Measurements from ENCODE around the gene XXYLT1.

XXYLT1 gene

GRCh38 chr3:195259475-195260279 lies 11.3 kb downstream of the XXYLT1 start:
- peaks cover 94% of the 10 kb centered on the region for H4K20me1 ChIP-seq
- H3K36me3 ChIP-seq = no peaks in the 10 kb centered on the region
- H3K9me3 ChIP-seq = no peaks in the 10 kb centered on the region
- H3K27ac ChIP-seq = peak overlapping the region; percentile 91
- peak overlapping the region; percentile 76 for H3K4me3 ChIP-seq
- H3K4me1 ChIP-seq = peaks cover 57% of the 10 kb centered on the region
- TF ChIP-seq Cebpa-rat (IDR thresholded peaks at IDR 0.05) = no peak
- H3K27me3 ChIP-seq = no peaks in the 10 kb centered on the region
- H3K9ac ChIP-seq = peak overlapping the region; percentile 72
- H3K4me2 ChIP-seq = peak overlapping the region; percentile 100

GRCh38 chr3:195259154-195259474 lies 11.8 kb downstream of the XXYLT1 start:
- no peaks in the 10 kb centered on the region for H3K9me3 ChIP-seq
- peak overlapping the region; percentile 76 for H3K4me3 ChIP-seq
- H3K4me1 ChIP-seq = peaks cover 61% of the 10 kb centered on the region
- H3K9ac ChIP-seq = peak overlapping the region; percentile 71
- H3K27me3 ChIP-seq = no peaks in the 10 kb centered on the region
- peak overlapping the region; percentile 91 for H3K27ac ChIP-seq
- no peak for TF ChIP-seq Cebpa-rat (IDR thresholded peaks at IDR 0.05)
- H3K36me3 ChIP-seq = no peaks in the 10 kb centered on the region
- peak overlapping the region; percentile 100 for H3K4me2 ChIP-seq
- peaks cover 94% of the 10 kb centered on the region for H4K20me1 ChIP-seq

- H3K27ac ChIP-seq = peak overlapping the region; percentile 91
- peak overlapping the region; percentile 76 for H3K4me3 ChIP-seq
- H3K4me1 ChIP-seq = peaks cover 61% of the 10 kb centered on the region
- H3K4me2 ChIP-seq = peak overlapping the region; percentile 100
- no peaks in the 10 kb centered on the region for H3K9me3 ChIP-seq
- H4K20me1 ChIP-seq = peaks cover 93% of the 10 kb centered on the region
- H3K9ac ChIP-seq = peak overlapping the region; percentile 71
- TF ChIP-seq Cebpa-rat (IDR thresholded peaks at IDR 0.05) = no peak
- no peaks in the 10 kb centered on the region for H3K36me3 ChIP-seq
- no peaks in the 10 kb centered on the region for H3K27me3 ChIP-seq
These were observed 12.4 kb downstream of the XXYLT1 start for GRCh38 chr3:195258449-195259153.

- Histone ChIP-seq H3K27ac (no peak overlapping the region), H3K27me3 (no peaks in the 10 kb centered on the region), H3K4me1 (peaks cover 65% of the 10 kb centered on the region), H3K4me2 (peak overlapping the region; percentile 100), H3K36me3 (no peaks in the 10 kb centered on the region), H3K4me3 (no peak overlapping the region), H4K20me1 (peaks cover 88% of the 10 kb centered on the region), H3K9me3 (no peaks in the 10 kb centered on the region), H3K9ac (no peak overlapping the region)
- TF ChIP-seq Cebpa-rat (IDR thresholded peaks at IDR 0.05) = no peak
These were observed 13.2 kb downstream of the XXYLT1 start for GRCh38 chr3:195257454-195258448.

- Histone ChIP-seq H3K4me1 (peaks cover 69% of the 10 kb centered on the region), H3K36me3 (no peaks in the 10 kb centered on the region), H3K4me2 (peak overlapping the region; percentile 100; the same call in 1 of the 2 replicates), H3K4me3 (no peak overlapping the region), H3K9ac (no peak overlapping the region), H3K27ac (no peak overlapping the region), H3K9me3 (no peaks in the 10 kb centered on the region), H3K27me3 (no peaks in the 10 kb centered on the region), H4K20me1 (peaks cover 86% of the 10 kb centered on the region)
- TF ChIP-seq Cebpa-rat (IDR thresholded peaks at IDR 0.05) = no peak
These were observed 14.1 kb downstream of the XXYLT1 start for GRCh38 chr3:195256639-195257453.

- Histone ChIP-seq H3K36me3 (no peaks in the 10 kb centered on the region), H3K4me1 (peaks cover 73% of the 10 kb centered on the region), H4K20me1 (peaks cover 88% of the 10 kb centered on the region), H3K27me3 (no peaks in the 10 kb centered on the region), H3K4me3 (no peak overlapping the region), H3K9ac (no peak overlapping the region), H3K4me2 (no peak overlapping the region), H3K9me3 (no peaks in the 10 kb centered on the region), H3K27ac (no peak overlapping the region)
- no peak for TF ChIP-seq Cebpa-rat (IDR thresholded peaks at IDR 0.05)
These were observed 15.1 kb downstream of the XXYLT1 start for GRCh38 chr3:195255571-195256501.

GRCh38 chr3:195255176-195255500 lies 15.8 kb downstream of the XXYLT1 start:
- Histone ChIP-seq H3K36me3 (no peaks in the 10 kb centered on the region), H3K4me2 (no peak overlapping the region), H3K4me1 (peaks cover 73% of the 10 kb centered on the region), H3K4me3 (no peak overlapping the region), H3K27me3 (no peaks in the 10 kb centered on the region), H3K9me3 (no peaks in the 10 kb centered on the region), H4K20me1 (peaks cover 87% of the 10 kb centered on the region), H3K9ac (0 out of 2 replicates have a peak overlapping the region, but pooled peaks have one; percentile 6), H3K27ac (no peak overlapping the region)
- no peak for TF ChIP-seq Cebpa-rat (IDR thresholded peaks at IDR 0.05)

All from BLaER1 (cell line).